Left ventricle myocardium inferior (tissue), 1 donor: ENCODE data around the gene STX1B. TPM values are rescaled to one million over a fixed set of nuclear protein-coding genes. Genes with fewer than 3 reads are reported as not detected.

ENCODE experiments used
- DNase-seq: peaks from one replicate; pipeline ENCODE4 v3.0.0-alpha.2; 2020
- H3K27ac ChIP-seq: fragments of 200-600 bp; replicated peaks from 2 replicates; pipeline ENCODE4 v1.8.0; 2021
- H3K27me3 ChIP-seq: fragments of 200-600 bp; 2 replicates; pipeline ENCODE4 v1.8.0; 2021; ENCODE audit warnings: low read depth
- H3K36me3 ChIP-seq: fragments of 200-600 bp; 2 replicates; pipeline ENCODE4 v1.8.0; 2021
- H3K4me1 ChIP-seq: fragments of 200-600 bp; 2 replicates; pipeline ENCODE4 v1.8.0; 2021
- H3K4me3 ChIP-seq: fragments of 200-600 bp; 2 replicates; pipeline ENCODE4 v1.8.0; 2021; ENCODE audit warnings: mild to moderate bottlenecking, moderate library complexity
- H3K9me3 ChIP-seq: fragments of 200-600 bp; replicated peaks from 2 replicates; pipeline ENCODE4 v1.8.0; 2021
- CTCF ChIP-seq: fragments of 200-600 bp; IDR thresholded peaks from 2 replicates; pipeline ENCODE4 v1.8.0; 2021; ENCODE audit warnings: antibody characterized with exemption, mild to moderate bottlenecking, borderline replicate concordance
- intact Hi-C: fragments of 100-400 bp; cut with micrococcal nuclease; formaldehyde crosslinking; loops from one replicate; pipeline ENCODE4 v1.11.0; 2022
- long read RNA-seq: library from polyadenylated mRNA; unstranded; transcript quantifications from one replicate; pipeline ENCODE4 v2.0.0, GENCODE V29; 2021
- total RNA-seq: library from RNA; stranded (reverse); fragmentation: NEBNext Ultra II Directional; extraction: Animal tissue kit (Norgen Biotek cat#: 25700); gene quantifications from one replicate; pipeline ENCODE4 v1.2.1, GENCODE V29; 2021
- donor health status: DM: no; HTN: yes; CAD: no; lungs with severe emphysema.

Gene STX1B
- total RNA-seq: 0.77 TPM
- long read RNA-seq: 0 reads

- Histone ChIP-seq H3K27me3 (peaks cover 90% of the 10 kb centered on the region), H3K36me3 (no peaks in the 10 kb centered on the region), H3K9me3 (no peaks in the 10 kb centered on the region), H3K4me3 (no peak within 1 kb of the TSS), H3K27ac (no peak within 1 kb of the TSS), H3K4me1 (no peaks in the 10 kb centered on the region)
- intact Hi-C loops: no loop called here
- TF ChIP-seq CTCF: no peak
- DNase-seq: no peak
Observed at GRCh38 chr16:31010585-31011325, at the start of gene STX1B. Gene STX1B, minus strand, starts transcription at chr16:31010638. Its CDS starts 242 bp downstream, at chr16:31010396.

- H3K9me3 ChIP-seq: no peaks in the 10 kb centered on the region
- TF ChIP-seq CTCF: no peak
- intact Hi-C loops: no loop called here
- peaks cover 17% of the 10 kb centered on the region for H3K36me3 ChIP-seq
- no peak overlapping the region for H3K27ac ChIP-seq
- no peak for DNase-seq
- no peak overlapping the region for H3K4me3 ChIP-seq
- no peaks in the 10 kb centered on the region for H3K4me1 ChIP-seq
- H3K27me3 ChIP-seq: no peaks in the 10 kb centered on the region
Observed at GRCh38 chr16:31055613-31056012, 45.2 kb upstream of the STX1B start.

- Histone ChIP-seq H3K27ac (no peak overlapping the region), H3K27me3 (no peaks in the 10 kb centered on the region), H3K9me3 (no peaks in the 10 kb centered on the region), H3K4me1 (no peaks in the 10 kb centered on the region), H3K36me3 (no peaks in the 10 kb centered on the region), H3K4me3 (no peak overlapping the region)
- TF ChIP-seq CTCF: no peak
- no peak for DNase-seq
- intact Hi-C loops: no loop called here
Observed at GRCh38 chr16:31052114-31052513, 41.7 kb upstream of the STX1B start.

- Histone ChIP-seq H3K4me3 (no peak overlapping the region), H3K27ac (no peak overlapping the region), H3K27me3 (no peaks in the 10 kb centered on the region), H3K9me3 (no peaks in the 10 kb centered on the region), H3K4me1 (no peaks in the 10 kb centered on the region), H3K36me3 (no peaks in the 10 kb centered on the region)
- TF ChIP-seq CTCF: no peak
- intact Hi-C loops: no loop called here
- no peak for DNase-seq
Observed at GRCh38 chr16:31050280-31051030, 40.0 kb upstream of the STX1B start.

- intact Hi-C loops: no loop called here
- H3K36me3 ChIP-seq: peaks cover 41% of the 10 kb centered on the region
- H3K4me3 ChIP-seq: no peak overlapping the region
- no peak for DNase-seq
- no peak overlapping the region for H3K27ac ChIP-seq
- H3K9me3 ChIP-seq: no peaks in the 10 kb centered on the region
- no peaks in the 10 kb centered on the region for H3K4me1 ChIP-seq
- H3K27me3 ChIP-seq: no peaks in the 10 kb centered on the region
- no peak for TF ChIP-seq CTCF
Observed at GRCh38 chr16:31043898-31044481, 33.6 kb upstream of the STX1B start.
